HG03354 (cell line): ENCODE data around the gene KCNJ4.
"Not testable (repeated sequence)": the region's sequence is repeated elsewhere in the genome, so short reads cannot be mapped to it uniquely, and the experiment has no call there.

Experiments
- ATAC-seq: cut with Tn5 transposase; IDR thresholded peaks from one replicate; pipeline ENCODE4 v1.9.1; 2021; ENCODE audit warnings: mild to moderate bottlenecking; ENCODE audit not compliant: unreplicated experiment, poor library complexity, severe bottlenecking

KCNJ4 gene

GRCh38 chr22:38396440-38397069 is 58.4 kb downstream of the KCNJ4 start:
- not testable (repeated sequence) for ATAC-seq

GRCh38 chr22:38395944-38396343 is 59.1 kb downstream of the KCNJ4 start:
- ATAC-seq, result not testable (repeated sequence)

DNA sequence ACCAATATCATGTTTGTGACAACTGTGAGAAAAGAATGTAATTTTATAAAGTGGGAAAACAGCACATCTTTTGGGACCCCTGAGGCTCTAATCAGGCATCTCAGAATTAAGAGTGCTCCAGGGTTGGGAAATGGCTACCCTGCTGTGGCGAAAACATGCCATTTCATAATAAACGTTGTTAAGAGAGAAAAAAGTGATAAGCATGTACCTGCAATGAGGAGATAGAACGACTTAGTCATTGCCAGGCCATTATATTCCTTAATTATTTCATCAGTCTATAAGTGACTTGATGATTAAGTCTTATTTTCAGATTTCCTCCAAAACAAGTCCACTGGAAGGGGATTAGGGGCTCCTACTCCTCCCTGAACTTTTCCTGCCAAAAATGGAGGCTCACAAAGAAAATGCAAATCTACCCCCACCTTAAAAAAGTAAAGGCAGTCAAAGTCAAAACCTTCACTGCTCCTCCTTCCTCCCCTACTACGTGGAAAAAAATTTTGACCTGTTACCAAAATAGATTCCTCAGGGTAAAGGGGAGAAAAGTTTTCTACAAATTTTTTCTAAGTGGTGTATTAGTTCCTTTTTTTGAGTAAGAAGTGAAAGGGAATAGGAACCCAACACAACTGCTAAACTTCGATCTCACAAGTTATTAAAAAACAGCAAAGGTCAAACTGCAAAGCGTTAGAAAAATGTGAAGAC is 59.9 kb downstream of the KCNJ4 start:
- not testable (repeated sequence) for ATAC-seq

- not testable (repeated sequence) for ATAC-seq
Observed at GRCh38 chr22:38389428-38389818, 65.6 kb downstream of the KCNJ4 start.

GRCh38 chr22:38388506-38389427 is 66.2 kb downstream of the KCNJ4 start:
- ATAC-seq, result not testable (repeated sequence)

DNA sequence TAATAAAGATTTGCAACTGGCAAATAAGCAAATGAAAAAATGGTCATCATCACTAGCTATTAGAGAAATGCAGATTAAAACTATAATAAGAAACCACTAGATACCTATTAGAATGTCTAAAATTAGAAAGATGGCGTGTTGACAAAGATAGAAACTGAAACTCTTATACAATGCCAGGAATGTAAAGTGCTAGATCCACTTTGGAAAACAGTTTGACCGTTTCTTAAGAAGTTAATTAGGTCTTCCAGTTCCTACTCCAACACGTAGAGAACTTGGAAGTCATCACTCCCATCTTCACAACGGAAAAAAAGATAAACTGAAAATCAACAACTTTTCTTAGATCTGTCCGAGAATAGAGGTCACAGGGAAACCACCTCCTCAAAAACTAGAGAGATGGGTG is 68.1 kb downstream of the KCNJ4 start:
- not testable (repeated sequence) for ATAC-seq

GRCh38 chr22:38383417-38383816 is 71.6 kb downstream of the KCNJ4 start:
- no peak for ATAC-seq

- ATAC-seq, result not testable (repeated sequence)
Observed at GRCh38 chr22:38381371-38381770, 73.6 kb downstream of the KCNJ4 start.
